IMR-90 (cell line): ENCODE data around the gene TMEM81. TPM values are rescaled to one million over a fixed set of nuclear protein-coding genes. Genes with fewer than 3 reads are reported as not detected.

Experiments used
- ATAC-seq: fragments of 200-7000 bp; cut with Tn5 transposase; 2 replicates; pipeline ENCODE4 v1.9.1; 2020; ENCODE audit warnings: low read depth, mild to moderate bottlenecking, moderate library complexity
- BruUV-seq: library from RNA; stranded (reverse); fragments of 400-500 nt; replicated peaks from 2 replicates; lab custom pipeline; 2021; lab: Mats Ljungman, UMichigan
- CTCF ChIA-PET: fragments of 300-600 bp; formaldehyde crosslinking; extraction: SDS; loops from one replicate; lab custom pipeline; 2021; ENCODE audit warnings: antibody characterized with exemption; lab: Yijun Ruan, JAX
- POLR2A ChIA-PET: fragments of 300-600 bp; sonication (Branson Sonifier 250); formaldehyde crosslinking; loops from one replicate; lab custom pipeline; 2022; ENCODE audit warnings: antibody characterized with exemption; ENCODE audit not compliant: unreplicated experiment; lab: Charles Lee
- DNase-seq: peaks from one replicate; pipeline ENCODE4 v3.0.0; 2013
- H2AFZ ChIP-seq: replicated peaks from 2 replicates; pipeline ENCODE3; 2013; ENCODE audit warnings: low read length, mild to moderate bottlenecking; ENCODE audit not compliant: poor library complexity
- H2AK5ac ChIP-seq: 2 replicates; pipeline ENCODE4 v1.6.1; 2013; ENCODE audit warnings: low read depth, low read length, inconsistent platforms
- H2AK9ac ChIP-seq: replicated peaks from 2 replicates; pipeline ENCODE3; 2013; ENCODE audit warnings: mild to moderate bottlenecking, low read depth, low read length, moderate library complexity; ENCODE audit not compliant: poor library complexity
- H2BK120ac ChIP-seq: 2 replicates; pipeline ENCODE4 v1.6.1; 2013; ENCODE audit warnings: low read depth, low read length, inconsistent platforms
- H2BK15ac ChIP-seq: 3 replicates; pipeline ENCODE4 v1.6.1; 2013; ENCODE audit warnings: low read depth, low read length, inconsistent platforms
- H2BK20ac ChIP-seq: 2 replicates; pipeline ENCODE4 v1.6.1; 2013; ENCODE audit warnings: low read depth, mild to moderate bottlenecking, inconsistent platforms, low read length, moderate library complexity
- H2BK5ac ChIP-seq: 2 replicates; pipeline ENCODE4 v1.6.1; 2013; ENCODE audit warnings: mild to moderate bottlenecking, low read depth, low read length, inconsistent platforms; ENCODE audit not compliant: poor library complexity, severe bottlenecking
- H3K14ac ChIP-seq: replicated peaks from 2 replicates; pipeline ENCODE4 v1.6.1; 2013; ENCODE audit warnings: low read depth, low read length, inconsistent platforms
- H3K18ac ChIP-seq: 2 replicates; pipeline ENCODE4 v1.6.1; 2013; ENCODE audit warnings: low read depth, low read length, control low read depth
- H3K23ac ChIP-seq: 2 replicates; pipeline ENCODE4 v1.6.1; 2013; ENCODE audit warnings: low read depth, low read length, inconsistent platforms
- H3K27ac ChIP-seq: 2 replicates; pipeline ENCODE4 v1.5.1; 2013; ENCODE audit warnings: mild to moderate bottlenecking, control low read depth, low read length; ENCODE audit not compliant: insufficient read depth
- H3K27me3 ChIP-seq: 2 replicates; pipeline ENCODE4 v1.6.1; 2013; ENCODE audit warnings: low read length; ENCODE audit not compliant: control insufficient read depth, insufficient read depth
- H3K36me3 ChIP-seq: 2 replicates; pipeline ENCODE4 v1.6.1; 2013; ENCODE audit warnings: low read length, mixed read lengths; ENCODE audit not compliant: control insufficient read depth, insufficient read depth
- H3K4ac ChIP-seq: 2 replicates; pipeline ENCODE4 v1.6.1; 2013; ENCODE audit warnings: low read depth, low read length, inconsistent platforms
- H3K4me1 ChIP-seq: 2 replicates; pipeline ENCODE4 v1.6.1; 2013; ENCODE audit warnings: low read length, mixed read lengths; ENCODE audit not compliant: control insufficient read depth, insufficient read depth
- H3K4me2 ChIP-seq: 2 replicates; pipeline ENCODE4 v1.6.1; 2013; ENCODE audit warnings: low read depth, mild to moderate bottlenecking, control low read depth, low read length, moderate library complexity
- H3K4me3 ChIP-seq: 2 replicates; pipeline ENCODE4 v1.5.1; 2013; ENCODE audit warnings: low read depth, mild to moderate bottlenecking, control low read depth, low read length, moderate library complexity; ENCODE audit not compliant: insufficient read depth
- H3K56ac ChIP-seq: 2 replicates; pipeline ENCODE4 v1.6.1; 2013; ENCODE audit warnings: low read length, inconsistent platforms; ENCODE audit not compliant: insufficient read depth; ENCODE audit errors: extremely low read depth
- H3K79me1 ChIP-seq, 2 experiments: 2 replicates each; pipeline ENCODE4 v1.6.1; 2013; ENCODE audit warnings: low read length in 2 of 2, inconsistent platforms in 1 of 2, low read depth in 1 of 2
- H3K9ac ChIP-seq: 2 replicates; pipeline ENCODE4 v1.6.1; 2013; ENCODE audit warnings: low read depth, low read length, control low read depth
- H3K9me1 ChIP-seq: 2 replicates; pipeline ENCODE4 v1.6.1; 2013; ENCODE audit warnings: low read length, inconsistent platforms; ENCODE audit not compliant: insufficient read depth
- H3K9me3 ChIP-seq: 2 replicates; pipeline ENCODE4 v1.6.1; 2013; ENCODE audit warnings: low read length; ENCODE audit not compliant: control insufficient read depth, insufficient read depth
- H4K20me1 ChIP-seq: 2 replicates; pipeline ENCODE4 v1.6.1; 2013; ENCODE audit warnings: low read length, inconsistent platforms; ENCODE audit not compliant: insufficient read depth
- H4K5ac ChIP-seq: 2 replicates; pipeline ENCODE4 v1.6.1; 2013; ENCODE audit warnings: mild to moderate bottlenecking, low read depth, low read length, control low read depth
- H4K8ac ChIP-seq, 2 experiments: 2 replicates each; pipeline ENCODE4 v1.6.1; 2013; ENCODE audit warnings: low read depth in 2 of 2, low read length in 2 of 2, control low read depth in 1 of 2, inconsistent platforms in 1 of 2
- H4K91ac ChIP-seq: 2 replicates; pipeline ENCODE4 v1.6.1; 2013; ENCODE audit warnings: low read depth, low read length, inconsistent platforms; ENCODE audit not compliant: insufficient read depth
- BHLHE40 ChIP-seq: fragments of 150-350 bp; IDR thresholded peaks from 2 replicates; pipeline ENCODE4 v1.6.1; 2016; ENCODE audit warnings: mild to moderate bottlenecking, low read depth, low read length
- ELK1 ChIP-seq: fragments of 150-350 bp; IDR thresholded peaks from 2 replicates; pipeline ENCODE4 v1.6.1; 2016; ENCODE audit warnings: low read depth, mild to moderate bottlenecking, low read length, moderate library complexity, borderline replicate concordance
- MAFK ChIP-seq: IDR thresholded peaks from 2 replicates; pipeline ENCODE4 v1.6.1; 2012; ENCODE audit warnings: low read depth, low read length, improper control_type of control experiment
- MAZ ChIP-seq: IDR thresholded peaks from 2 replicates; pipeline ENCODE4 v1.6.1; 2012; ENCODE audit warnings: low read depth, mild to moderate bottlenecking, low read length, improper control_type of control experiment, moderate library complexity, borderline replicate concordance
- MXI1 ChIP-seq: IDR thresholded peaks from 2 replicates; pipeline ENCODE4 v1.6.1; 2012; ENCODE audit warnings: low read depth, mild to moderate bottlenecking, low read length, moderate library complexity, borderline replicate concordance
- POLR2A ChIP-seq: IDR thresholded peaks from 2 replicates; pipeline ENCODE4 v1.6.1; 2012; ENCODE audit warnings: mild to moderate bottlenecking, low read depth, low read length
- USF2 ChIP-seq: fragments of 150-350 bp; IDR thresholded peaks from 2 replicates; pipeline ENCODE4 v1.6.1; 2017; ENCODE audit warnings: mild to moderate bottlenecking, antibody characterized with exemption, low read length, low read depth
- dilution Hi-C: fragments of 300-500 bp; cut with HindIII; formaldehyde crosslinking; loops from one replicate; pipeline ENCODE4 v1.14.3; 2018; ENCODE audit warnings: low sequenced_read_pairs; ENCODE audit not compliant: unreplicated experiment
- in situ Hi-C: fragments of 300-500 bp; cut with MboI; formaldehyde crosslinking; loops from 3 replicates; pipeline ENCODE4 v1.14.3; 2019; ENCODE audit warnings: low sequenced_read_pairs, inconsistent platforms, mixed read lengths
- intact Hi-C: fragments of 100-400 bp; cut with micrococcal nuclease; formaldehyde crosslinking; loops from 2 replicates; pipeline ENCODE4 v1.10.0; 2022
- polyA plus RNA-seq, 3 experiments: library from polyadenylated mRNA; depleted of rRNA; stranded (reverse); fragments of >200 nt; gene quantifications; 2 replicates each; pipeline ENCODE4 v1.2.3, GENCODE V29; 2012; ENCODE audit warnings: low replicate concordance in 1 of 3
- total RNA-seq: library from RNA; depleted of rRNA; stranded (reverse); fragments of >200 nt; gene quantifications from 2 replicates; pipeline ENCODE4 v1.2.3, GENCODE V29; 2012

Gene TMEM81
- total and polyA plus RNA-seq, 2 of the 4 experiments (the other 2 are of a cell fraction): 1.5 to 1.8 TPM

- dilution Hi-C loops: no loop called here
- Histone ChIP-seq H3K14ac (no peak overlapping the region), H3K56ac (no peak overlapping the region), H2BK5ac (no peak overlapping the region), H2BK15ac (no peak overlapping the region), H4K91ac (no peak overlapping the region), H2AK9ac (no peak overlapping the region), H3K23ac (no peak overlapping the region), H2BK120ac (no peak overlapping the region), H4K20me1 (no peaks in the 10 kb centered on the region; the same call in 1 of the 2 replicates), H3K4ac (no peak overlapping the region), H3K9me1 (no peaks in the 10 kb centered on the region), H2BK20ac (no peak overlapping the region), H3K27ac (no peak overlapping the region), H3K9ac (no peak overlapping the region), H3K4me1 (no peaks in the 10 kb centered on the region), H3K36me3 (peaks cover 40% of the 10 kb centered on the region), H2AK5ac (no peak overlapping the region), H3K79me1 (no peaks in the 10 kb centered on the region; a peak in 1 of 4 replicates), H3K18ac (no peak overlapping the region), H2AFZ (no peak overlapping the region), H3K4me2 (no peak overlapping the region), H3K4me3 (no peak overlapping the region), H4K5ac (no peak overlapping the region), H3K9me3 (no peaks in the 10 kb centered on the region), H3K27me3 (no peaks in the 10 kb centered on the region), H4K8ac (no peak overlapping the region)
- DNase-seq (no peak), ATAC-seq (no peak)
- CTCF ChIA-PET: interaction anchor here (1.3 to 1.5 kb wide), 2 partner anchors 9 to 11 kb away, joined by 3 to 6 read pairs; no protein-coding TSS in a partner anchor
- no TSS peak for BruUV-seq
- TF ChIP-seq MXI1 (no peak), BHLHE40 (no peak), MAFK (no peak), USF2 (no peak), POLR2A (no peak), ELK1 (no peak), MAZ (no peak)
- intact Hi-C loops: loop anchor here (10.0 kb wide), 1 partner anchor 553 kb away; no protein-coding TSS in a partner anchor
- POLR2A ChIA-PET: interaction anchor here (1.0 kb wide), 1 partner anchor 23 kb away, joined by 7 read pairs; the partner anchor contains the start of gene RBBP5
- in situ Hi-C loops: no loop called here
These were observed 14.0 kb upstream of the TMEM81 start for GRCh38 chr1:205098242-205098641.
